Fibroblast of skin of left biceps (primary cell): ENCODE data around the gene SFTPB.
"Not testable (repeated sequence)": the region's sequence is repeated elsewhere in the genome, so short reads cannot be mapped to it uniquely, and the experiment has no call there.

Source experiments
- DNase-seq, 2 experiments: peaks; one replicate each; pipeline ENCODE4 v3.0.0-alpha.2; 2013; ENCODE audit warnings: low read depth in 2 of 2

The SFTPB gene

GRCh38 chr2:85656468-85656867, 11.5 kb downstream of the SFTPB start:
- DNase-seq = no peak

GRCh38 chr2:85655961-85656417, 12.0 kb downstream of the SFTPB start:
- no peak for DNase-seq

- no peak for DNase-seq
Measured at GRCh38 chr2:85653996-85654395, 14.0 kb downstream of the SFTPB start.

GRCh38 chr2:85652056-85652455, 15.9 kb downstream of the SFTPB start:
- DNase-seq = no peak

- no peak for DNase-seq
Measured at GRCh38 chr2:85651097-85651496, 16.9 kb downstream of the SFTPB start.

GRCh38 chr2:85650456-85650855, 17.5 kb downstream of the SFTPB start:
- no peak for DNase-seq

GRCh38 chr2:85649201-85650190, 18.5 kb downstream of the SFTPB start:
- DNase-seq = no peak

GRCh38 chr2:85648619-85649018, 19.4 kb downstream of the SFTPB start:
- DNase-seq = peak in 1 of 2 experiments; percentile 17

GRCh38 chr2:85647823-85648526, 20.0 kb downstream of the SFTPB start:
- DNase-seq = no peak

- DNase-seq = no peak
Measured at GRCh38 chr2:85646166-85646565, 21.8 kb downstream of the SFTPB start.

- no peak for DNase-seq
Measured at GRCh38 chr2:85644909-85645308, 23.1 kb downstream of the SFTPB start.

GRCh38 chr2:85642725-85643124, 25.3 kb downstream of the SFTPB start:
- DNase-seq = no peak

GRCh38 chr2:85635636-85636035, 32.4 kb downstream of the SFTPB start:
- DNase-seq = no peak

- DNase-seq = no peak
Measured at GRCh38 chr2:85635011-85635410, 33.0 kb downstream of the SFTPB start.

GRCh38 chr2:85631316-85631715, 36.7 kb downstream of the SFTPB start:
- DNase-seq = no peak

GRCh38 chr2:85628658-85629057, 39.3 kb downstream of the SFTPB start:
- no peak for DNase-seq

- DNase-seq = no peak
Measured at GRCh38 chr2:85623991-85624390, 44.0 kb downstream of the SFTPB start.

GRCh38 chr2:85621338-85621737, 46.7 kb downstream of the SFTPB start:
- DNase-seq = no peak

GRCh38 chr2:85619617-85620016, 48.4 kb downstream of the SFTPB start:
- DNase-seq = no peak

- DNase-seq = not testable (repeated sequence)
Measured at GRCh38 chr2:85617723-85618122, 50.3 kb downstream of the SFTPB start.

GRCh38 chr2:85615413-85615728, 52.6 kb downstream of the SFTPB start:
- DNase-seq = no peak

GRCh38 chr2:85614757-85615156, 53.2 kb downstream of the SFTPB start:
- DNase-seq = not testable (repeated sequence)
